Stimulated activated CD8-positive, alpha-beta memory T cell treated with anti-CD3 and anti-CD28 coated beads, Interleukin-7, amount 100 ng/mL, for 4 hours (primary cell): ENCODE data around the gene LIG1.
A peak's percentile ranks its signal among the peaks of the same experiment; 100 is the strongest.

ENCODE experiments used
- DNase-seq, 2 donors: peaks; one replicate each; pipeline ENCODE4 v3.0.0-alpha.2; 2020; ENCODE audit warnings: low read depth in 2 of 2

LIG1 gene

GRCh38 chr19:48182434-48182833 is 12.3 kb upstream of the LIG1 start:
- DNase-seq = no peak

- no peak for DNase-seq
Observed at GRCh38 chr19:48181505-48181904, 11.4 kb upstream of the LIG1 start.

GRCh38 chr19:48176226-48176625 is 6.1 kb upstream of the LIG1 start:
- no peak for DNase-seq

- no peak for DNase-seq
Observed at GRCh38 chr19:48175578-48175977, 5.4 kb upstream of the LIG1 start.

- no peak for DNase-seq
Observed at GRCh38 chr19:48174445-48175030, 4.4 kb upstream of the LIG1 start.

DNA sequence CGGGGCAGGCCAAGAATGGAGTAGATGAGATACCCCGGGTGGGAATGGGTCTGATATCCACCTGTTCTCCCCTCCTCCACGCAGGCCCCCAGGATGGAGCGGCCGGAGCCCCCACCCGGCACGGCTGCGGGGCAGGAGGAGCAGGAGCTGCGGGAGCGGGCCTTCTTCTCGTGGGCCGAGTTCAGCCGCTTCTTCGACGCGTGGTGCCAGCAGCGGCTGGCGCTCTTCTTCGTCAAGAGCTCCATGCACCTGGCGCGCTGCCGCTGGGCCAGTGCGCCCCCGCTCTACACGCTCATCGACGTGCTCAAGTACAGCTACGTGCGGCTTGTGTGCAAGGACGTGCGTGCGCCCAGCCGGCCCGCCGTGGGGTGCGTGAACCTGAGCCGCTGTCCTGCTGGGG is 1.6 kb upstream of the LIG1 start:
- DNase-seq = no peak

DNA sequence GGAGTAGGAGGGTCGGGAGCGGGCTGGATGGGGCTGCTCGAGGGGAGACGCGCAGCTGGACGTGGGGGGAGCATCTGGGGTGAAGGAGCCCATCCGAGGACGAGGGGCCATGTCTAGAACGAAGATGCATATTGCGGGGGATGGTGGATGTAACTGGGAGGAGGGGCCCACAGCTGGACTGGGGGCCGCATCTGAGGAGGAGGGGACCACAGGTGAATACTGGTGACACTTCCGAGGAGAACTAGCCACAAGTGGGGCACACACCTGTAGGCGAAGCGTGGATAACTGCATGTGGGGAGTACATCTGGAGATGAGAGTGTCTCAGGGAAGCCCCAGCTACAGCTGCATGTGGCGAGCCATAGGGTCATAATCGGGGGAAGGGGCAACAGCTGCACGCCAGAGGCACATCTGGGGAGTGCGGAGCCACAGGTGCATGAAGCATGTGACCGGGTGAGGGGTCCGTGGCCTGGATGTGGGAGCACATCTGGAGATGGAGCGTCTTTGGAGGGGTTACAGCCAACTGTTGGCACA is 738 bp upstream of the LIG1 start:
- no peak for DNase-seq

DNA sequence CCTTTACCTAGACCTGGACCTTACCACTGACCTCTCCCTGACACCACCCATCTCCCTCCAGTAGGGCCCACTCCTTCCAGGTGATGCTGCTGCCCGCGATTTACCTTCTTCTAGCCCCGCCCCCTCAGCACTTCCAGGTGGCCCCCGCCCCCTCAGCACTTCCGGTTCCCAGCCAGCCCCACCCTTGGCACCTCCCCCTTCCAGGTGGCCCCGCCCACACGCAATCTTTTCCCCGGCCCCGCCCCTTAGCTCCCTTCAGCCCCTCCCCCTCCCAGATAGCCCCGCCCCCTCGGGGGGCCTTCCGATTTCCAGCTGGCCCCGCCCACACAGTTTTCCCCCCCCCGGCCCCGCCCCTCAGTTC is 586 bp downstream of the LIG1 start:
- peak; percentile 84 to 88 for DNase-seq

DNA sequence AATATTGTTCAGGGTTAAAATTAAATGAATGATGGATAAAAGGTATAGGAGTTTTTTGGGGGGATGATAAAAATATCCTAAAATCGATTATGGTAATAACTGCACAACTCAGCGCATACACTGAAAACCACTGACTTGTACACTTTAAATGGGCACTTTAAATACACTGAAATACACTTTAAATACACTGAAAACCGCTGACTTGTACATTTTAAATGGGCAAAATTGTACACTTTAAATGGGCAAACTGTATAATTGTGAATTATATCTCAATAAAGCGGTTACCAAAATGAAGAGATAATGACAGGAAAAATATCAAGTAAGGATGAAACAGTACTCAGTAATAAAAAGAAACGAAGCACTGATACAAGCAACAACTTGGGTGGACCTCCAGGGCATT is 1.5 kb downstream of the LIG1 start:
- DNase-seq = no peak

GRCh38 chr19:48158210-48158790 is 11.8 kb downstream of the LIG1 start:
- no peak for DNase-seq

DNA sequence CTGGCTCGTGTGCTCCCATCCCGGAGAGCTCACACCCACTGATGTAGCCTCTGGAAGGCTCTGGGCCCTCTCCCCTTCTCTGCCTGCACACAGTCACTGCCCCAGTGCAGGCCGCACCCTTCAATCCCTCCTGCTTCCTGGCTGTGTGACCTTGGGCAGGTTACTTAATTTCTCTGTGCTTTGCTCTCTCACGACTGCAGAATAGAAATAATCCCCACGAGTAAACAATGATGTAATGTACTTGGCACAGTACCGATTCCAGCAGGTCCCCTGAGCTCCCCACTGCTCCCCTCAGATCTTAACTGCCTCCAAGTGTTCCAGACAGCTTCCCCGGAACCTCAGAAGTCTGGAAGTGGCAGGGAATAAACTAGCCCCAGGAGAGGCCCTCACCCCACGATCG is 16.1 kb downstream of the LIG1 start:
- DNase-seq = no peak

DNA sequence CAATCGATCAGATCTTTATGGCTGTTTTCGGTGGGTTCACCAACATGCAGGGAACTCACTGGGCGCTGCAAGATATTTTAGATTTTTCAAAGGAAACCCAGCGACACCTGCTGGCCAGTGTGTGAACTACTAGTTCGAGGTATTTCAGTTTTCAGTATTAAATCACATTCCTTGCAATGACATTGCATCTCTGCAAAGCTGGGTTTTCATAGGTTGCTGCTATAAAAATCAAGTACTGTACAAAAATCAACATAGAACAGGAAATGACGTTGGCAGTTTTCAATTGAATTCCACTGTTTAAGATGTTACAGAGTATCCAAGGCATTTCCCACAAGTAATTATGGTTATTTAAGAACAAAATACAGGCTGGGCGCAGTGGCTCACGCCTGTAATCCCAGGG is 17.6 kb downstream of the LIG1 start:
- peak; percentile 53 to 59 for DNase-seq

GRCh38 chr19:48149430-48149829 is 20.7 kb downstream of the LIG1 start:
- no peak for DNase-seq

DNA sequence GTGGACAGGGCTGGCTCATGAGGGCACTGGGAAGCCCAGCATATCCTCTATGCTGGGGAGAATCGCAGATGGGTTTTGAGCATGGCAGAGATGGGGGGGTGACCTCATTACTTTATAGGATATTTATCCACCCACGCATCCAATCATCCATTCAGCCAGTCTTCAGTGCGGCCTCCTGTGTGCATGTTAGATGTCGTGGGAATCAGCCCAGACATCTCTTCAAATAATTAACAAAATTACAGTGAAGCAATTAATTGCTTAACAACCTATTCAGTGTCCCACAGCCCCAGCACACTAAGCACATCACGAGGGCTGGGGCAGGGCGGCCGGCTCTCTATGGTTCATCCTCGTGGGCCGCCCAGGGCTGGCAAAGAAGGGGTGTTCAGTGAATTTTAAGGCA is 21.6 kb downstream of the LIG1 start:
- DNase-seq = no peak

DNA sequence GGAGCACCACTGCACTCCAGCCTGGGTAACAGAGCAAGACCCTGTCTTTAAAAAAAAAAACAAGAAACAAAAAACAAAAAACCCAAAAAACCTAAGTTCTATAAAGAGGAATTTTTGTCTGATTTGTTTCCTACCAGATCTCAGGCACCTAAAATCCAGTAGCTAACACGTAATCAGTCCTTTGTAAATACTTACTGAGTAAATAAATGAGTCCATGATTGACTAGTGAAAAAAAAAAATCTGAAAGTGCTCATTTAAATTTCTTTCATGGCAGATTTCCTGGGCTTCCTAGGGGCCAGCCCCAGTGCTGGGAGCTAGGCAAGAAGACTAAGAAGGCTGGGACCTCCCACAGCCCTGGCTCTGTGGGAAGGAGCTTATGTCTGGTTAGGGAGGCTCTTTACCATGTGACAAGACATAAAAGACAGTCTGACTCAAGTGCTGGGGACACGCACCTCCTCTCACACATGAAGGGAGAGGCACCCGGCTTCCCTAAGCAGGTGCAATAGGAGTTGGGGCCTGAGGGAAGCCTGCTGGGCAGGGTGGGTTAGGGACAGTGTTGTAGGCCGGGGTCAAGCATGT is 22.5 kb downstream of the LIG1 start:
- DNase-seq = no peak

GRCh38 chr19:48139053-48139452 is 31.1 kb downstream of the LIG1 start:
- DNase-seq = no peak

DNA sequence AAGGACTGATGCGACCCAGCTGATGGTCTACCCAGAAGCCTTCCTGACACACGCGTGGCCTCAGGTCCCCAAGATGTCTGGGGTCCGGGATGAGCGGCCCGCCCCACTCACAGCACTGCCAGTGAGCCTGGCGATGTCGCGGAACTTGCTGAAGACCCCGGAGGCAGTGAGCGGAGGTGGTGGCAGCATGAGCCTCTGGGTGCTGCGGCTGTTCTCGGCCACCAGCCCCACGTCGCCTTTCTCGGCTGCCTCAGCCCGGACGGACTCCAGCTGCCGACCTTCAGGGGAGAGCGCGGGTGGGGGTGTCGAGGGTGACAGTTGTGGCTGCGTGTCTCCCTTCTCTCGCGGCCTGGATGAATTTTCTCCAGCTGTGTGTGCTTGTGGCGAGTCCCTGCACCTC is 32.7 kb downstream of the LIG1 start:
- no peak for DNase-seq

GRCh38 chr19:48136547-48136946 is 33.6 kb downstream of the LIG1 start:
- no peak for DNase-seq

DNA sequence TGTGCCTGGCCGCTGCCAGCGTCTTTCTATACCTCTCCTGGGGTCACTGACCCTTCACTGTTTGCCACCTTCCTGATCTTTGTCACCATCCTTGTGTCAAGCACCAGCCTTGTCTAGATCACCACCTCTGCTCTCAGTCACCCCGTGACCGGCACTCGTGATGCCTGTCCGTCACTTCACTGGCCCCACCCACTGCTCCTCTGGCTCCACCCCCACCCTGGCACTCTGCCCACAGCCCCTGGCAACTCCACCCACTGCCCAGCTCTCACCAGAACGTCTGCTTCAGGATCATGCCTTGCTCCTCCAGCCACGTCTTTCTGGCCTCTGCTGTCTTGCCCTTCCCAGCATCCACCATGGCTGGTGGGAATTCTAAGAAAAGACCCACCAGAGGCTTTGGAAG is 34.7 kb downstream of the LIG1 start:
- DNase-seq = no peak

DNA sequence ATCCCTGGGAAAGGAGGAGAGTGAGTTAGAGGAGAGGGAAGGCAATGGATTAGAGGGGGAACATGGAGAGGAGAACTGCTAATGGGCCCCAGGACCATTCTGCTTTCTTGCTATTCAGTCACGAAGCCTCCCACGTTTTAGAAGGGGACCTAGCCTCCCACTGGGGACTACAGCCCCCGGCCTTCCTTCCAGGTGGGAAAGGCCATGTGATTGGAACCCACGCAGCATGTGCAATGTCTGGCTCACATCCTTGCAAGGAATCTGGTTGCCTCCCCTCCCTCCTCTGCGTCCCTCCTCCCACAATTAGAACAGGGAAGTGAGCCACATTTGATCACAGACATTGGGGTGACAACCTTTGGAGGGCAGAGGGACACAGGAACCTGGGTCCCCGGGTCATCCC is 37.0 kb downstream of the LIG1 start:
- no peak for DNase-seq

DNA sequence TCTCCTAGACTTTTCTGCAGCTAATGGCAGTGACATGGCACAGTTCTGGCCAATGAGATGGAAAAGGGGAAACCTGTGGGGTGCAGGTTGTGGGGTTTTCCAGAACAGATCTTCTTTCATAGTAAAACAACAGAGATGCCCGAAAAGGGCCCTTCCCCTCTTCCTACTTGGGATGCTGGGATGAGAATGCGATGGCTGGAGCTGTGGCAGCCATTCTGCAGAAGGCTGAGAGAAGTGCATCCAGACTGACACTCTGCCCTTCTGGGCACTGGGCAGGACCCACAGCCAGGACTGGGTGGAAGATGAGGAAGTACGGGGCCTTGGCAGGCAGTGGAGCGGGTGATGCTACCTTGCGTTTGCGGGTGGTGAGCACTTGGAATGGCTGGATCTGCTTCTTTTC is 42.6 kb downstream of the LIG1 start:
- DNase-seq = no peak

- DNase-seq = no peak
Observed at GRCh38 chr19:48123907-48124651, 46.1 kb downstream of the LIG1 start.

DNA sequence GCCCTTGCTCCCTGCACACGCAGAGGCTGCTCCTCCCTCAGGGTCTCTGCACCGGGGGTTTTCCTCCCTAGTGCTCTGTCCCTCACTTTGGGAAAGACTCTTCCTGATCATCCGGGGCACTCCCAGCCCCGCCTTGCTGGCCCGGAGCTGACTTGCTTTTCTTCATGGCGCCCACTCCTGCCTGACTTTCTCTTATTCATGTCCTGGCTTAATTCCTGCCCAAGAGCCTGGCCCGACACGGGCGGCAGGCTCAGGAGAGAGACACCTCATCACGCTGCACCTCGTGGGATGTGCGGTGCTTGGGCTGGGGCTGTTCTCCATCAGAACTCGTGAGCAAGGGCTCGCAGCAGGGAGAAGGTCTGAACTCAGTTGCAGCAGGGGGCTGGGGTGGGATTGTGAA is 47.7 kb downstream of the LIG1 start:
- no peak for DNase-seq
